ENCODE results near the gene CARD11. TPM values are rescaled to one million over a fixed set of nuclear protein-coding genes. Genes with fewer than 3 reads are reported as not detected.

The CARD11 gene
- total RNA-seq, 1 donor from 2014 or later: 0.16 TPM

GRCh38 chr7:3009086-3009485, 34.6 kb downstream of the CARD11 start:
- intact Hi-C loops (cut with micrococcal nuclease): no loop called here
- H3K27me3 ChIP-seq (ENCODE audit: low read depth): peaks cover 16% of the 10 kb centered on the region
- no peak for TF ChIP-seq CTCF (IDR thresholded peaks at IDR 0.05; ENCODE audit: borderline replicate concordance)
- peaks cover 7% of the 10 kb centered on the region for H3K9me3 ChIP-seq (replicated peaks)
- H3K36me3 ChIP-seq: no peaks in the 10 kb centered on the region
- no peaks in the 10 kb centered on the region for H3K4me1 ChIP-seq
- H3K4me3 ChIP-seq: no peak overlapping the region
- no peak overlapping the region for H3K27ac ChIP-seq (replicated peaks)
- DNase-seq: no peak

GRCh38 chr7:3008386-3008785, 35.3 kb downstream of the CARD11 start:
- Histone ChIP-seq H3K9me3 (replicated peaks) (peaks cover 5% of the 10 kb centered on the region), H3K27me3 (ENCODE audit: low read depth) (peaks cover 19% of the 10 kb centered on the region), H3K4me3 (no peak overlapping the region), H3K36me3 (no peaks in the 10 kb centered on the region), H3K4me1 (no peaks in the 10 kb centered on the region), H3K27ac (replicated peaks) (no peak overlapping the region)
- no peak for DNase-seq
- no peak for TF ChIP-seq CTCF (IDR thresholded peaks at IDR 0.05; ENCODE audit: borderline replicate concordance)
- intact Hi-C loops (cut with micrococcal nuclease): no loop called here

- no peaks in the 10 kb centered on the region for H3K9me3 ChIP-seq (replicated peaks)
- no peak for DNase-seq
- H3K36me3 ChIP-seq: no peaks in the 10 kb centered on the region
- peaks cover 19% of the 10 kb centered on the region for H3K27me3 ChIP-seq (ENCODE audit: low read depth)
- intact Hi-C loops (cut with micrococcal nuclease): no loop called here
- no peaks in the 10 kb centered on the region for H3K4me1 ChIP-seq
- no peak overlapping the region for H3K27ac ChIP-seq (replicated peaks)
- no peak for TF ChIP-seq CTCF (IDR thresholded peaks at IDR 0.05; ENCODE audit: borderline replicate concordance)
- no peak overlapping the region for H3K4me3 ChIP-seq
These were observed 36.0 kb downstream of the CARD11 start for GRCh38 chr7:3007696-3008095.

GRCh38 chr7:3005257-3005656, 38.4 kb downstream of the CARD11 start:
- TF ChIP-seq CTCF (IDR thresholded peaks at IDR 0.05; ENCODE audit: borderline replicate concordance): no peak

GRCh38 chr7:3003936-3004335, 39.7 kb downstream of the CARD11 start:
- H3K27ac ChIP-seq (replicated peaks): no peak overlapping the region
- H3K4me3 ChIP-seq: no peak overlapping the region
- no peak for TF ChIP-seq CTCF (IDR thresholded peaks at IDR 0.05; ENCODE audit: borderline replicate concordance)
- no peaks in the 10 kb centered on the region for H3K4me1 ChIP-seq
- H3K36me3 ChIP-seq: no peaks in the 10 kb centered on the region
- no peaks in the 10 kb centered on the region for H3K9me3 ChIP-seq (replicated peaks)
- peaks cover 26% of the 10 kb centered on the region for H3K27me3 ChIP-seq (ENCODE audit: low read depth)
- DNase-seq: no peak
- intact Hi-C loops (cut with micrococcal nuclease): no loop called here

More at GRCh38 chr7:3005257-3005656, 38.4 kb downstream of the CARD11 start:
- Histone ChIP-seq H3K9me3 (replicated peaks) (no peaks in the 10 kb centered on the region), H3K4me3 (no peak overlapping the region), H3K27me3 (ENCODE audit: low read depth) (peaks cover 19% of the 10 kb centered on the region), H3K4me1 (no peaks in the 10 kb centered on the region), H3K36me3 (no peaks in the 10 kb centered on the region), H3K27ac (replicated peaks) (no peak overlapping the region)
- intact Hi-C loops (cut with micrococcal nuclease): no loop called here
- no peak for DNase-seq

GRCh38 chr7:3002631-3003030, 41.0 kb downstream of the CARD11 start:
- no peaks in the 10 kb centered on the region for H3K9me3 ChIP-seq (replicated peaks)
- H3K4me1 ChIP-seq: no peaks in the 10 kb centered on the region
- H3K4me3 ChIP-seq: no peak overlapping the region
- intact Hi-C loops (cut with micrococcal nuclease): no loop called here
- no peaks in the 10 kb centered on the region for H3K36me3 ChIP-seq
- peaks cover 31% of the 10 kb centered on the region for H3K27me3 ChIP-seq (ENCODE audit: low read depth)
- H3K27ac ChIP-seq (replicated peaks): no peak overlapping the region
- no peak for DNase-seq
- no peak for TF ChIP-seq CTCF (IDR thresholded peaks at IDR 0.05; ENCODE audit: borderline replicate concordance)

All from left ventricle myocardium inferior (tissue), 1 donor.